SK-N-SH (cell line): Measurements from ENCODE around the gene ETDC. TPM values are rescaled to one million over a fixed set of nuclear protein-coding genes. Genes with fewer than 3 reads are reported as not detected.

Experiments
- CTCF ChIA-PET: fragments of 300-600, 350-600 bp; formaldehyde crosslinking; extraction: SDS; loops from one replicate; lab custom pipeline; 2021; lab: Yijun Ruan, JAX
- POLR2A ChIA-PET: fragments of 350-600 bp; sonication (Branson Sonifier 250); formaldehyde crosslinking; extraction: SDS; loops from one replicate; lab custom pipeline; 2020; ENCODE audit warnings: antibody characterized with exemption, inconsistent platforms; lab: Yijun Ruan, JAX
- DNase-seq: peaks from one replicate; pipeline ENCODE4 v3.0.0; 2012
- H2AFZ ChIP-seq: fragments of 200-600 bp; sonication (generic); 2 replicates; pipeline ENCODE4 v1.8.1; 2016; ENCODE audit warnings: antibody characterized with exemption, mild to moderate bottlenecking, low read depth
- H3F3A ChIP-seq: fragments of 200-600 bp; sonication (generic); replicated peaks from 2 replicates; pipeline ENCODE3; 2016; ENCODE audit warnings: antibody characterized with exemption, mild to moderate bottlenecking; ENCODE audit not compliant: insufficient read depth
- H3K27ac ChIP-seq, 2 experiments: fragments of 200-500 bp in 1 of 2; fragments of 200-600 bp in 1 of 2; sonication (Bioruptor generic) in 1 of 2; sonication (generic), shearing (Covaris generic) in 1 of 2; 2 replicates each; pipeline versions ENCODE4 v1.5.1 to v1.6.1; 2014 to 2016; ENCODE audit warnings: low read depth in 2 of 2, inconsistent platforms in 1 of 2, low read length in 1 of 2, mild to moderate bottlenecking in 1 of 2, mixed read lengths in 1 of 2
- H3K27me3 ChIP-seq: fragments of 200-600 bp; sonication (generic), shearing (Covaris generic); 2 replicates; pipeline ENCODE4 v1.6.1; 2016; ENCODE audit warnings: mixed run types; ENCODE audit not compliant: insufficient read depth
- H3K36me3 ChIP-seq, 2 experiments: fragments of 200-500 bp in 1 of 2; fragments of 200-600 bp in 1 of 2; sonication (Bioruptor generic) in 1 of 2; sonication (generic) in 1 of 2; replicated peaks in 1 of 2; 2 replicates each; pipeline versions ENCODE3 to v1.5.1; 2014 to 2016; ENCODE audit warnings: low read length in 1 of 2, mild to moderate bottlenecking in 1 of 2; ENCODE audit not compliant: insufficient read depth in 2 of 2, control insufficient read depth in 1 of 2
- H3K4me1 ChIP-seq, 2 experiments: fragments of 200-500 bp in 1 of 2; fragments of 200-600 bp in 1 of 2; sonication (Bioruptor generic) in 1 of 2; sonication (generic), shearing (Covaris generic) in 1 of 2; 2 replicates each; pipeline versions ENCODE4 v1.5.1 to v1.6.1; 2014 to 2016; ENCODE audit warnings: low read depth in 1 of 2, low read length in 1 of 2, mixed run types in 1 of 2; ENCODE audit not compliant: insufficient read depth in 2 of 2, control insufficient read depth in 1 of 2
- H3K4me2 ChIP-seq: fragments of 200-600 bp; sonication (generic), shearing (Covaris generic); 2 replicates; pipeline ENCODE4 v1.6.1; 2017; ENCODE audit warnings: mixed run types
- H3K4me3 ChIP-seq, 2 experiments: fragments of 200-500 bp in 1 of 2; fragments of 200-600 bp in 1 of 2; sonication (Bioruptor generic) in 1 of 2; sonication (generic), shearing (Covaris generic) in 1 of 2; 2 replicates each; pipeline versions ENCODE4 v1.5.1 to v1.8.1; 2014 to 2016; ENCODE audit warnings: low read depth in 2 of 2, inconsistent platforms in 1 of 2, low read length in 1 of 2, mild to moderate bottlenecking in 1 of 2, mixed read lengths in 1 of 2, moderate library complexity in 1 of 2
- H3K79me2 ChIP-seq: fragments of 200-600 bp; sonication (generic); 2 replicates; pipeline ENCODE4 v1.8.1; 2017; ENCODE audit warnings: mild to moderate bottlenecking; ENCODE audit not compliant: insufficient read depth
- H3K9ac ChIP-seq: fragments of 200-600 bp; sonication (generic); 2 replicates; pipeline ENCODE4 v1.6.1; 2017; ENCODE audit warnings: mixed run types
- H3K9me2 ChIP-seq: fragments of 200-600 bp; sonication (generic); 2 replicates; pipeline ENCODE4 v1.6.1; 2017; ENCODE audit warnings: mixed run types
- H3K9me3 ChIP-seq: fragments of 200-600 bp; sonication (generic); 2 replicates; pipeline ENCODE4 v1.6.1; 2017; ENCODE audit warnings: mixed run types, mild to moderate bottlenecking, moderate library complexity
- H4K20me1 ChIP-seq: fragments of 200-600 bp; sonication (generic); 2 replicates; pipeline ENCODE4 v1.6.1; 2017; ENCODE audit warnings: mild to moderate bottlenecking, mixed run types; ENCODE audit not compliant: insufficient read depth
- CHD2 ChIP-seq: fragments of 150-350 bp; IDR thresholded peaks from 2 replicates; pipeline ENCODE4 v1.6.1; 2018; ENCODE audit warnings: low read length; ENCODE audit not compliant: partially characterized antibody
- EP300 ChIP-seq, 2 experiments: IDR thresholded peaks; 2 replicates each; pipeline versions ENCODE4 v1.4.0 to v1.6.1; 2012; ENCODE audit warnings: borderline replicate concordance in 1 of 2, low read depth in 1 of 2, low read length in 1 of 2
- FOSL2 ChIP-seq: IDR thresholded peaks from 2 replicates; pipeline ENCODE4 v1.4.0; 2012; ENCODE audit warnings: low read depth, mild to moderate bottlenecking, moderate library complexity, borderline replicate concordance
- FOXJ3 ChIP-seq: sonication (generic); formaldehyde crosslinking; IDR thresholded peaks from 2 replicates; pipeline ENCODE4 v1.5.1; 2020; ENCODE audit warnings: mild to moderate bottlenecking, missing genetic modification reagents
- FOXM1 ChIP-seq: IDR thresholded peaks from 2 replicates; pipeline ENCODE4 v1.4.0; 2012; ENCODE audit warnings: low read depth, mild to moderate bottlenecking
- GABPA ChIP-seq: IDR thresholded peaks from 2 replicates; pipeline ENCODE4 v1.4.0; 2012; ENCODE audit warnings: low read depth, mild to moderate bottlenecking
- GATA2 ChIP-seq: sonication (generic); formaldehyde crosslinking; IDR thresholded peaks from 2 replicates; pipeline ENCODE4 v1.5.0; 2020; ENCODE audit warnings: mild to moderate bottlenecking, missing genetic modification reagents
- JUND ChIP-seq: IDR thresholded peaks from 2 replicates; pipeline ENCODE4 v1.4.0; 2012
- MEF2A ChIP-seq: IDR thresholded peaks from 2 replicates; pipeline ENCODE4 v1.4.0; 2012; ENCODE audit warnings: low read depth, borderline replicate concordance
- MXI1 ChIP-seq: IDR thresholded peaks from 2 replicates; pipeline ENCODE4 v1.6.1; 2012; ENCODE audit warnings: mild to moderate bottlenecking, low read depth, low read length, improper control_type of control experiment
- NFIC ChIP-seq: IDR thresholded peaks from 2 replicates; pipeline ENCODE4 v1.4.0; 2012; ENCODE audit warnings: borderline replicate concordance
- NRF1 ChIP-seq: IDR thresholded peaks from 2 replicates; pipeline ENCODE4 v1.6.1; 2012; ENCODE audit warnings: low read depth, mild to moderate bottlenecking, low read length
- RAD21 ChIP-seq: IDR thresholded peaks from 2 replicates; pipeline ENCODE4 v1.6.1; 2012; ENCODE audit warnings: mild to moderate bottlenecking, low read length
- RFX5 ChIP-seq: IDR thresholded peaks from 2 replicates; pipeline ENCODE4 v1.6.1; 2012; ENCODE audit warnings: mild to moderate bottlenecking, improper control_type of control experiment, low read length
- SMC3 ChIP-seq: IDR thresholded peaks from 2 replicates; pipeline ENCODE4 v1.6.1; 2012; ENCODE audit warnings: low read depth, low read length, improper control_type of control experiment
- TAF1 ChIP-seq: IDR thresholded peaks from 2 replicates; pipeline ENCODE4 v1.6.1; 2012; ENCODE audit warnings: low read depth, mild to moderate bottlenecking, low read length, moderate library complexity, borderline replicate concordance
- WGBS: methylation state at CpG from one replicate; pipeline ENCODE4 v1.1.6; 2017; ENCODE audit warnings: low lambda C conversion rate; 5-methylcytosine and 5-hydroxymethylcytosine counted together
- polyA plus RNA-seq, 3 experiments: library from polyadenylated mRNA; depleted of rRNA; stranded (reverse); fragments of >200 nt; gene quantifications; 2 replicates each; pipeline ENCODE4 v1.2.3, GENCODE V29; 2012
- TF ChIP-seq, protein P1 (sequence below): IDR thresholded peaks from 2 replicates; pipeline ENCODE4 v1.4.0; 2012; ENCODE audit warnings: low read depth, borderline replicate concordance
- TF ChIP-seq, protein P2 (sequence below): IDR thresholded peaks from 2 replicates; pipeline ENCODE4 v1.4.0; 2012; ENCODE audit warnings: low read depth
- TF ChIP-seq, protein P3 (sequence below): fragments of 150-350 bp; IDR thresholded peaks from 2 replicates; pipeline ENCODE4 v1.6.1; 2017; ENCODE audit warnings: antibody characterized with exemption, low read length, low read depth, borderline replicate concordance
- TF ChIP-seq, protein P4 (sequence below): fragments of 150-350 bp; IDR thresholded peaks from 2 replicates; pipeline ENCODE4 v1.6.1; 2016; ENCODE audit warnings: mild to moderate bottlenecking, low read depth, low read length
- TF ChIP-seq, protein P5 (sequence below): IDR thresholded peaks from 2 replicates; pipeline ENCODE4 v1.6.1; 2012; ENCODE audit warnings: mild to moderate bottlenecking, low read depth, low read length, moderate library complexity

ETDC gene
- polyA plus RNA-seq, 1 of the 3 experiments (the other 2 are of a cell fraction): not detected

DNA sequence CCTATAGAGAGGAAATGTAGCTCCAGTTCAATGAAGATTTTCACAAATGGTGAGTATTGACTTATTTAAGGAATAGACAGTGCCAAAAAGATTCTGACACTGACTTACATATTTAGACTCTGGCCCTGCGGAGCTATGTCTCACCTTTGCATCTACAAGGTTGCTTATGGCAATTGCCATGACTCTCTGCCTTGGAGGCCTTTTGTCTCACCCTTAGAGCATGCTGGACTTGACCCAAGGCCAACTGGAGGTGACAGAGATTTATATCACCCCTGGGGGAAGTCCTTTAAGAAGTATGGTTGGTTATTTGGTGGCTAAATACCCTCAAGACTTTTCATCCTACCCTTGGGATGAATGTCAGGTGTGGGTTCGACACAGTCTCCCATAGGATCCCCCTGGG lies 4.5 kb upstream of the ETDC start:
- Histone ChIP-seq H3K9ac (no peak overlapping the region), H3K9me2 (no peaks in the 10 kb centered on the region), H3K27ac (no peak overlapping the region), H3F3A (no peaks in the 10 kb centered on the region), H3K36me3 (no peaks in the 10 kb centered on the region), H3K4me1 (no peaks in the 10 kb centered on the region), H2AFZ (no peak overlapping the region), H3K4me3 (no peak overlapping the region), H4K20me1 (no peaks in the 10 kb centered on the region)
- POLR2A ChIA-PET: no interaction called here
- 20% methylated on average over 2 of the region's 2 CpGs for WGBS
- TF ChIP-seq CHD2: no peak
- TF ChIP-seq, protein P1, sequence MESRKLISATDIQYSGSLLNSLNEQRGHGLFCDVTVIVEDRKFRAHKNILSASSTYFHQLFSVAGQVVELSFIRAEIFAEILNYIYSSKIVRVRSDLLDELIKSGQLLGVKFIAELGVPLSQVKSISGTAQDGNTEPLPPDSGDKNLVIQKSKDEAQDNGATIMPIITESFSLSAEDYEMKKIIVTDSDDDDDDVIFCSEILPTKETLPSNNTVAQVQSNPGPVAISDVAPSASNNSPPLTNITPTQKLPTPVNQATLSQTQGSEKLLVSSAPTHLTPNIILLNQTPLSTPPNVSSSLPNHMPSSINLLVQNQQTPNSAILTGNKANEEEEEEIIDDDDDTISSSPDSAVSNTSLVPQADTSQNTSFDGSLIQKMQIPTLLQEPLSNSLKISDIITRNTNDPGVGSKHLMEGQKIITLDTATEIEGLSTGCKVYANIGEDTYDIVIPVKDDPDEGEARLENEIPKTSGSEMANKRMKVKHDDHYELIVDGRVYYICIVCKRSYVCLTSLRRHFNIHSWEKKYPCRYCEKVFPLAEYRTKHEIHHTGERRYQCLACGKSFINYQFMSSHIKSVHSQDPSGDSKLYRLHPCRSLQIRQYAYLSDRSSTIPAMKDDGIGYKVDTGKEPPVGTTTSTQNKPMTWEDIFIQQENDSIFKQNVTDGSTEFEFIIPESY: no peak
- TF ChIP-seq, protein P2, sequence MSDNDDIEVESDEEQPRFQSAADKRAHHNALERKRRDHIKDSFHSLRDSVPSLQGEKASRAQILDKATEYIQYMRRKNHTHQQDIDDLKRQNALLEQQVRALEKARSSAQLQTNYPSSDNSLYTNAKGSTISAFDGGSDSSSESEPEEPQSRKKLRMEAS: no peak
- TF ChIP-seq TAF1: no peak
- TF ChIP-seq NFIC: no peak
- TF ChIP-seq, all 33 proteins: peak for 0
- no peak for DNase-seq
- Histone ChIP-seq H3K9me3 (no peaks in the 10 kb centered on the region), H3K27me3 (no peaks in the 10 kb centered on the region), H3K79me2 (no peaks in the 10 kb centered on the region), H3K4me2 (no peak overlapping the region)
- CTCF ChIA-PET: interaction anchor here (1.3 kb wide), 1 partner anchor 9 kb away, joined by 4 read pairs; no protein-coding TSS in a partner anchor

DNA sequence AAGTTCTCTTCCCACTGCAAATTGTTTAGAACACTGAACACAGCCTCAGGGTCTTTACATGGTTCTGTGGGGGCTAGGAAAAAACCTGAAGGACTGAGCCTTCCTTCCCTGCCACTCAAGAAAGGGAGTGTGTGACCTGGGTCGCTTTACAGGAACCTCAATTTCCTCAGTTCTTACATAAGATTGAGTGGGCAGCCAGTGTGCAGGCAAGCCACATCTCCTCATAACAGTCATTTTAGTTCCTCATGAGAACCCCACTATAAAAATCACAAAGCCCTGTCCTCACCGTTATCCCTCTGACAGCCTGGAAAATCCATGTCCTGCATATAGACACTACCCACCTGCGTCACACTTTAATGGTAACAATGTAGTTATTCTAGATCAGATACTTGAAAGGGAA lies 2.1 kb upstream of the ETDC start:
- WGBS: 43% methylated on average over 3 of the region's 3 CpGs
- H4K20me1 ChIP-seq: no peaks in the 10 kb centered on the region
- H3K9me2 ChIP-seq: no peaks in the 10 kb centered on the region
- no peaks in the 10 kb centered on the region for H3K9me3 ChIP-seq
- H2AFZ ChIP-seq: no peak overlapping the region
- H3K27me3 ChIP-seq: no peaks in the 10 kb centered on the region
- no peaks in the 10 kb centered on the region for H3K4me1 ChIP-seq
- no peaks in the 10 kb centered on the region for H3F3A ChIP-seq
- H3K27ac ChIP-seq: no peak overlapping the region
- H3K4me2 ChIP-seq: no peak overlapping the region
- ChIA-PET CTCF (no interaction called here), POLR2A (no interaction called here)
- no peaks in the 10 kb centered on the region for H3K36me3 ChIP-seq
- H3K9ac ChIP-seq: no peak overlapping the region
- no peaks in the 10 kb centered on the region for H3K79me2 ChIP-seq
- no peak overlapping the region for H3K4me3 ChIP-seq
- DNase-seq: no peak
- TF ChIP-seq, protein P3, sequence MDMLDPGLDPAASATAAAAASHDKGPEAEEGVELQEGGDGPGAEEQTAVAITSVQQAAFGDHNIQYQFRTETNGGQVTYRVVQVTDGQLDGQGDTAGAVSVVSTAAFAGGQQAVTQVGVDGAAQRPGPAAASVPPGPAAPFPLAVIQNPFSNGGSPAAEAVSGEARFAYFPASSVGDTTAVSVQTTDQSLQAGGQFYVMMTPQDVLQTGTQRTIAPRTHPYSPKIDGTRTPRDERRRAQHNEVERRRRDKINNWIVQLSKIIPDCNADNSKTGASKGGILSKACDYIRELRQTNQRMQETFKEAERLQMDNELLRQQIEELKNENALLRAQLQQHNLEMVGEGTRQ: no peak
- no peak for TF ChIP-seq JUND
- no peak for TF ChIP-seq MEF2A
- no peak for TF ChIP-seq FOSL2
- no peak for TF ChIP-seq GABPA
- TF ChIP-seq, protein P4, sequence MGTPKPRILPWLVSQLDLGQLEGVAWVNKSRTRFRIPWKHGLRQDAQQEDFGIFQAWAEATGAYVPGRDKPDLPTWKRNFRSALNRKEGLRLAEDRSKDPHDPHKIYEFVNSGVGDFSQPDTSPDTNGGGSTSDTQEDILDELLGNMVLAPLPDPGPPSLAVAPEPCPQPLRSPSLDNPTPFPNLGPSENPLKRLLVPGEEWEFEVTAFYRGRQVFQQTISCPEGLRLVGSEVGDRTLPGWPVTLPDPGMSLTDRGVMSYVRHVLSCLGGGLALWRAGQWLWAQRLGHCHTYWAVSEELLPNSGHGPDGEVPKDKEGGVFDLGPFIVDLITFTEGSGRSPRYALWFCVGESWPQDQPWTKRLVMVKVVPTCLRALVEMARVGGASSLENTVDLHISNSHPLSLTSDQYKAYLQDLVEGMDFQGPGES: no peak
- TF ChIP-seq NRF1: no peak
- TF ChIP-seq, protein P2: no peak
- no peak for TF ChIP-seq FOXM1
- no peak for TF ChIP-seq RFX5
- TF ChIP-seq FOXJ3: no peak
- TF ChIP-seq SMC3: no peak
- no peak for TF ChIP-seq GATA2 (CRISPR knock-in tag)
- no peak for TF ChIP-seq CHD2
- TF ChIP-seq EP300 (IDR thresholded peaks at IDR 0.05; ENCODE audit: borderline replicate concordance in 1 of 2, low read depth in 1 of 2, low read length in 1 of 2): no peak
- TF ChIP-seq MXI1: no peak
- TF ChIP-seq RAD21: no peak
- TF ChIP-seq, protein P5, sequence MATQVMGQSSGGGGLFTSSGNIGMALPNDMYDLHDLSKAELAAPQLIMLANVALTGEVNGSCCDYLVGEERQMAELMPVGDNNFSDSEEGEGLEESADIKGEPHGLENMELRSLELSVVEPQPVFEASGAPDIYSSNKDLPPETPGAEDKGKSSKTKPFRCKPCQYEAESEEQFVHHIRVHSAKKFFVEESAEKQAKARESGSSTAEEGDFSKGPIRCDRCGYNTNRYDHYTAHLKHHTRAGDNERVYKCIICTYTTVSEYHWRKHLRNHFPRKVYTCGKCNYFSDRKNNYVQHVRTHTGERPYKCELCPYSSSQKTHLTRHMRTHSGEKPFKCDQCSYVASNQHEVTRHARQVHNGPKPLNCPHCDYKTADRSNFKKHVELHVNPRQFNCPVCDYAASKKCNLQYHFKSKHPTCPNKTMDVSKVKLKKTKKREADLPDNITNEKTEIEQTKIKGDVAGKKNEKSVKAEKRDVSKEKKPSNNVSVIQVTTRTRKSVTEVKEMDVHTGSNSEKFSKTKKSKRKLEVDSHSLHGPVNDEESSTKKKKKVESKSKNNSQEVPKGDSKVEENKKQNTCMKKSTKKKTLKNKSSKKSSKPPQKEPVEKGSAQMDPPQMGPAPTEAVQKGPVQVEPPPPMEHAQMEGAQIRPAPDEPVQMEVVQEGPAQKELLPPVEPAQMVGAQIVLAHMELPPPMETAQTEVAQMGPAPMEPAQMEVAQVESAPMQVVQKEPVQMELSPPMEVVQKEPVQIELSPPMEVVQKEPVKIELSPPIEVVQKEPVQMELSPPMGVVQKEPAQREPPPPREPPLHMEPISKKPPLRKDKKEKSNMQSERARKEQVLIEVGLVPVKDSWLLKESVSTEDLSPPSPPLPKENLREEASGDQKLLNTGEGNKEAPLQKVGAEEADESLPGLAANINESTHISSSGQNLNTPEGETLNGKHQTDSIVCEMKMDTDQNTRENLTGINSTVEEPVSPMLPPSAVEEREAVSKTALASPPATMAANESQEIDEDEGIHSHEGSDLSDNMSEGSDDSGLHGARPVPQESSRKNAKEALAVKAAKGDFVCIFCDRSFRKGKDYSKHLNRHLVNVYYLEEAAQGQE: no peak
